HG03521 (cell line): ENCODE measurements around the gene TMEM53.
A peak's percentile ranks its signal among the peaks of the same experiment; 100 is the strongest.
"Not testable (repeated sequence)": the region's sequence is repeated elsewhere in the genome, so short reads cannot be mapped to it uniquely, and the experiment has no call there.

Experiments
- ATAC-seq: cut with Tn5 transposase; IDR thresholded peaks from one replicate; pipeline ENCODE4 v1.9.1; 2021; ENCODE audit warnings: mild to moderate bottlenecking, moderate library complexity; ENCODE audit not compliant: unreplicated experiment

The TMEM53 gene

GRCh38 chr1:44675186-44675585 is 905 bp upstream of the TMEM53 start:
- no peak for ATAC-seq

- peak; percentile 1 for ATAC-seq
Observed at GRCh38 chr1:44673675-44674112, 587 bp downstream of the TMEM53 start.

- no peak for ATAC-seq
Observed at GRCh38 chr1:44672961-44673674, 1.2 kb downstream of the TMEM53 start.

DNA sequence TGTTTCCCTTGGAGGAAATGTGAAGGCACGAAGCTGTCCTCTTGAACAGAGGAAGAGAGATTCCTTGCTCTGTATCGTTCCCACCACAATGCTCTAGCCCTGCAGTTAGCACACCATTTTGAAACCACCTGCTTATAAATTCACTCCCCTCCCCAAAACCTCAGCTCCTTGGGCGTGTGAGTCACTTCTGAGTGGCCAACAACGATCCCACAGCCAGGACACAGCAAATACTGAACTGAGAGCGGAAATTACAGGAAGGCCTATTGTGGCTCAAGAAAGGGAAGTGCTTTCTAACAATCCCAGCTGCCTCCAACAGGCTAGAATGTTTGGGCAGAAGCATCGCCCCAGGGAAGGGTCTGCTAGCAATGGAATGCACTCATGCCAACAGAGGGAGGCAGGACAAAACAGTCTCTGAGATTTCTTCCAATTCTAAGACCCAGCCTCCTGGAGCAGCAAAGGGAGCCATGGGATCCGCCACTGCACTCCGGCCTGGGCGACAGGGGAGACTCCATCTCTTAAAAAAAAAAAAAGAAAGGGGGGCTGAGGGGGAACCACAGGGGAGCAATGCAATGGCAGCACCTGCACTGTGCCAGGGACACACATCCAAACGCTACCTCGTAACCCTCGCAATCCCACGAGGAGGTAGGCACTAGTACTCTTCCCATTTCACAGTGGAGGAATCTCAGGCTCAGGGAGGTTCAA is 1.9 kb downstream of the TMEM53 start:
- ATAC-seq: no peak

GRCh38 chr1:44670751-44671640 is 3.3 kb downstream of the TMEM53 start:
- ATAC-seq: no peak

DNA sequence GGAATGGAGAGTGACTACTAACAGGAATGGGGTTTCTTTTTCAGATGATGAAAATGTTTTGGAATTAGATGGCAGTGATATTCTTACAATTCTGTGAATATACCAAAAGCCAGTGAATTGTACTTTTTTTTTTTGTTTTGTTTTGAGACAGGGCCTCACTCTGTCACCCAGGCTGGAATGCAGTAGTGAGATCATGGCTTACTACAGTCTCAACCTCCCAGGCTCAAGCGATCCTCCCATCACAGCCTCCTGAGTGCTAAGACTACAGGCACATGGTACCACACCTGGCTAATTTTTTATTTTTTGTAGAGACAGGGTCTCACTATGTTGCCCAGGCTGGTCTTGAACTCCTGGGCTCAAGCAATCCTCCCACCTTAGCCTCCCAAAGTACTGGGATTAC is 7.6 kb downstream of the TMEM53 start:
- not testable (repeated sequence) for ATAC-seq

DNA sequence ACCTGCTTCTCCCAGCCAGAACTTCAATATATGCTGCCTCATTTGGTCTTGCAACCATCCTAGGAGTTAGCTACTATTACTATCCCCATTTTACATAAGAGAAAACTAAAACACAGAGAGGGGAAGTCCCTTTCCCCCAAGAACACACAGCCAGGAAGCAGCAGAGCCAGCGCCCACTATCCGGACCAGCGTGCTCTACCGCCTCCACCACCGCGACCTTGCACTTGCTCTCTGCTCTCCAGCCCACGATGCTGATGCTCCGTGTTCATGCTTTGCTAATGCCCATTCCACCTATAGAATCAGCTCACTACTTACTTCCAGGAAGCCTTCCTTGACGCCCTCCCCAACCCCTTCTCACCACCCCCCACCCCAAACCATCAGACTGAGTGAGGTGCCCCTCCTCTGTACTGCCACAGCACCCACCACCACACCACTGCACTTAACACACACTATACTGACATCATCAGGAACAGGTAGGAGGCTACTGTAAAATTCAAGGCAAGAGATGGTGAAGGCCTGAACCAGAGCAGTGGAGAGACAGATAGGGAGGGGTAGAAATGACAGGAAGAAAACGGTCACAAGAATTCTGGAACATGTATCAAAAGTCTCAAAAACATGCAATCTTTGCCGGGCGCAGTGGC is 9.4 kb downstream of the TMEM53 start:
- ATAC-seq: no peak

GRCh38 chr1:44663417-44663816 is 10.9 kb downstream of the TMEM53 start:
- no peak for ATAC-seq

DNA sequence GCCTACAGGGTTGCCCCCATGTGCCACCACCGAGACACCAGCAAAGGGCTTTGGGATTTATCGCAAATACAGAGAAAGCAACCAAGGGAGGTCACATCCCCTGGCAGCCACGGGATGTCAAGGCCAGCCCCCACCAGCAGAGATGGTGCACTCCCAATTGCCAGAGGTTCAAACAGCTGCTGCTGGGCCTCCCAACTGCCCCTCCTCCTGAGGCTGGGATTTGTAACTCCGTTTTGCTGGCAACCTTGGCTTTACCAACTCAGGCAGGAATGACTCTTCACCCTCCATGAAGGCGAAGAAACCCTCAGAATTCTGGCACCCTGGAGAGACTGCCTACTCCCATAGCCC is 11.6 kb downstream of the TMEM53 start:
- ATAC-seq: no peak

DNA sequence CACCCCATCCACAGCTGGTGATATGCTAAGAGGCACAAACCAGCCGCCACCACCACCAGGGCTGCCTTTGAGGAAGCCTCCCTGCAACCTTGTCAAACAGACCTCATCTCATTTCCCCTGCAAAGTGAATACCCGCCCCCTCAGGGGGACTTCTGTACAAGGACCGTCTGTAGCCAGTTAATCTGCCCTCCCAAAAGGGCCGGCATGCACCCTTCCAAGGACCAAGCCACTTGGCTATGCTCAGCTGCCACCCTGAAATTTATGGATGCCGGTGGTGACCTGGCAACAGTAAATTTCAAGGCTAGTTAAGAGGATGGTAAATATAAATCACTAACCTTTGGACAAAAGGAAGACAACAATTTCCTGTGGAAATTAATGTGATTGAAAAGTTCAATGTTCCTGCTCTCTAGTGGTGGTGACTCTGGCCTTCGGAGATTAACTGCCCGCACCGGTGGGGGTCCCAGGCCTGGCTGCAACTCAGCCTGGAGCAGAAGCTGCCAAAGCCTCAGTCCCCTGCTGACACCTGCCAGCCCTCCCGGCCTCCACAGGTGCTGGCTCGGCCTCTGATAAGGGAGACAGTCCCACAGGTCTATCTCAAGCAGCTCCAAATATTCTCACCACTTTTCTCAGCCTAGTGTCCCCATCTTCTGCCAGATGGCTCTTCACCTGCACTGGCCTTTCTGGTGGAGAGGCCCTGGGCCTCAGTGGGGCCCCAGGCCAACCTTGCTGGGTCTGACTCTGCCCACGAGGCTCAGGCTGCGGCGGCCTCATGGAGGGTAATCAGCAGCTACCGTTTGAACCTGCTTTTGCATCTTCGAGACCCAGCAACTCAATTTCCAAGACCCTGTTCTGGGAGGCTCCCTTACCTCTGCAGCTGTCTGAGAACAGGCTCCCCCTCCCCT is 12.2 kb downstream of the TMEM53 start:
- no peak for ATAC-seq

GRCh38 chr1:44660176-44660575 is 14.1 kb downstream of the TMEM53 start:
- no peak for ATAC-seq

DNA sequence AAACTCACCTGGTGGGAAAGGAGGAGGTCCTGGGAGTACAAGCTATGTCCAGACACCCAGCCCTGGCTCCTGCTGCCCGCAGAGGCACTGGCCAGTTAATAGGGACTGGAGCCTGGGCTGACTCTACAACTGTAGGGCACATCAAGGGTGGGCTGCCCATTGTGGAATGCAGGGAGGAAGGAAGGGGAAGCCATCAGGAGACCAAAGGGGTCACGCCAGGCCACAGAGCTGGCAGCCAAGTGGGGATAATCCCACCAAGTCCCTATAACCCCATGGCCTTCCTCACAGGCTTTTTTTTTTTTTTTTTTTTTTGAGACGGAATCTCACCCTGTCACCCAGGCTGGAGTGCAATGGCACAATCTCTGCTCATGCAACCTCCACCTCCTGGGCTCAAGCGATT is 14.7 kb downstream of the TMEM53 start:
- no peak for ATAC-seq

- no peak for ATAC-seq
Observed at GRCh38 chr1:44655609-44656008, 18.7 kb downstream of the TMEM53 start.

DNA sequence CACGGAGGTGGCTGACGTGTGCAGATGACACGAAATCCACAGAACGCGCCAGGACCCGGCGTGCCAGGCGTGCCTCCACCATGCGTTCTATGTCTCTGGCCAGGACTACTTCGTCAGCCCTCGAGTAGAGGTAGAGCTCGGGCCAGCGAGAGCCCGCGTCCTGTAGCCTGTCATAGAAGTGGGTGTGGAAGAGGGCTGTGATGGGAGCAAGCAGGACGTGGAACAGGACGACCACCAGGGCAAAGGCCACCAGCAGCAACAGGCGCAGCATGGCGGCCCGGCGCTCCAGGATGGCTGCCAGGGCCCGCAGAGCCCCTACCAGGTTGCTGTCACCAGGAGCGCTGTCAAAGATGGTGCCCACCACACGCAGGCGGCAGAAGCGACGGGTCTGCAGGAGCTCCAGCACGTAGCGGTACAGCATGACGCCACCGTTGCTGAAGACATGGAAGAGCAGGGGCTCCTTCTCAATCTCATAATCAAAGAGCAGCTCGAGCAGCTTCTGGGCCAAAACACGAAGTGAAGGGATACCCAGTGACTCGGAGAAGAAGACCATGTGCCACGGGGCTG is 19.6 kb downstream of the TMEM53 start:
- ATAC-seq: no peak

DNA sequence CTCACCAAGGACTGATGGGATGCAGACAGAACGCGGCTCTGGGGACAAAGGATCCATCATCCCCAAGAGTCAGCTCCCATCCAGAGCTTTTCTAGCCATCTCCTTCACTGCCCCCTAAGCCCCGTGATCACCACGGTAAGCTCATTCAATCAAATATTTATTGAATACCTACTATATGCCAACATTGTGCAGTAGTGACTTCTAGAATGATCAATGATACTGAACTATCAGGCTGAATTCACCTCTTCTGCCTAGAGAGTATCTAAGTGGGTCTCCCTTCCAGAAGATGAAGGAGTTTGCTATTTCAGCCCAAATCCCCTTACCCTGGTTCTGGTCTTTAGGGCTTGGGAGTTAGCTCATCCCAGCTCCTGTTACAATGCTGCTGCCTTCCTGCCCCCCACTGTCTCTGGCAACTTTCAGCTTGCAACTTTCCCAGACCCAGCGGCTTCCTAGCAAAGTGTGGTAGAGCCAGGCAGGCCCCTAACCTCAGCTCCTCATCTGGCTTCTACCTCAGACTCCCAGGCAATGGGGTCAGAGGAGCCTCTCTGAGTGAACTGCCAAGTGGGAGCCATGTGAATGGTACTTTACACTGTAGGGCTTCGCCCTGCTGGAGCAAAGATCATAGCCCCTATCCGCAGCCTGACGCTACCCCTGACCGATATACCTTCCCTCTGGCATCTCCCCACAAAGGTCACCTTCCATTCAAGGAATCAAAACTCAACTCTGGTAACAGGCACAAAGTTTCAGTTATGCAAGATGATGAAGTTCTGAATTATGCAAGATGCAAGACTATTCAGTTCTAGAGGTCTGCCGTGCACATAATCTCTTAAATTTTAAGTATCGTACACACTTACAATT is 20.9 kb downstream of the TMEM53 start:
- ATAC-seq: no peak

DNA sequence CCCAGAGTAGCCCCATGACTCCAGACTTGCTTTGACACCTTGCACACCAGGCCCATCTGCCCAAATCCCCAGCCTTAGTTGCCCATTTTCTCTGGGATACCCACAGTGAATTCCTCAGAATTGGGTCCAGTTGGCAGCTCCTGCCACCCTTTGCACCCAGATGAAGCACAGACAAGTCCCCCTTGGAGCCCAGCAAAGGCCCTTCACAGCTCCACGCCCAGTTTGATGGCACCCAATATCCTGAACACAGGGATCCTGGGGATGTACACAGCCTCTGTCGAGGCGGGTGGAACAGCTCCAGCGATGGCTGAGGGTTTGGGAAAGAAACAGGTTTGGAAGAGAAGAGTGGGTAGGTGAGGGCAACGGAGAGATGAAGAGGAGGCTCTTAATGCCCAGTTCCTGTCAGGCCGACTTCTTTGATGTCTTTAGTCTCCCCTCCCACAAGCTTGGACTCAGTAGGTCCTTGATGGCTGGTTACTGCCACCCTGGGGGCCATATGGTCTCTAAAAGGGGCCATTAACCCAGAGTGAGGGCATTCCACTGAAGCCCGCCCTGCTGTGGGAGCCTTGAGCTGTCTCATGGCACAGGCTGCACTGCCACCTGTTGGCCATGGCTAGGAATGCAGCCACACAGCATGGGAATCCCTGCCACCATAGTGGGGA is 21.7 kb downstream of the TMEM53 start:
- no peak for ATAC-seq

DNA sequence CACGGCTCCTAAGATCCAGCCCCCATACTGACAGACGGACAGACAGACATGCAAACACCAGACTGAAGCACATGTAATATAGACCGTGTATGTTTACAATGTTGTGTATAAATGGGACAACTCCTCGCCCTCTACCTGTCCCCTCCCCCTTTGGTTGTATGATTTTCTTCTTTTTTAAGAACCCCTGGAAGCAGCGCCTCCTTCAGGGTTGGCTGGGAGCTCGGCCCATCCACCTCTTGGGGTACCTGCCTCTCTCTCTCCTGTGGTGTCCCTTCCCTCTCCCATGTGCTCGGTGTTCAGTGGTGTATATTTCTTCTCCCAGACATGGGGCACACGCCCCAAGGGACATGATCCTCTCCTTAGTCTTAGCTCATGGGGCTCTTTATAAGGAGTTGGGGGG is 23.2 kb downstream of the TMEM53 start:
- no peak for ATAC-seq

GRCh38 chr1:44650159-44650831 is 24.0 kb downstream of the TMEM53 start:
- ATAC-seq: no peak
